SK-N-MC (cell line): ENCODE results near the gene ARPC5L.

ENCODE experiments used
- EZH2 ChIP-seq: fragments of 200-600 bp; sonication (generic); IDR thresholded peaks from one replicate; pipeline ENCODE4 v1.6.1; 2017; ENCODE audit warnings: antibody characterized with exemption
- POLR2AphosphoS5 ChIP-seq: IDR thresholded peaks from 2 replicates; pipeline ENCODE4 v1.6.1; 2012; ENCODE audit warnings: mild to moderate bottlenecking, low read depth, low read length, borderline replicate concordance

DNA sequence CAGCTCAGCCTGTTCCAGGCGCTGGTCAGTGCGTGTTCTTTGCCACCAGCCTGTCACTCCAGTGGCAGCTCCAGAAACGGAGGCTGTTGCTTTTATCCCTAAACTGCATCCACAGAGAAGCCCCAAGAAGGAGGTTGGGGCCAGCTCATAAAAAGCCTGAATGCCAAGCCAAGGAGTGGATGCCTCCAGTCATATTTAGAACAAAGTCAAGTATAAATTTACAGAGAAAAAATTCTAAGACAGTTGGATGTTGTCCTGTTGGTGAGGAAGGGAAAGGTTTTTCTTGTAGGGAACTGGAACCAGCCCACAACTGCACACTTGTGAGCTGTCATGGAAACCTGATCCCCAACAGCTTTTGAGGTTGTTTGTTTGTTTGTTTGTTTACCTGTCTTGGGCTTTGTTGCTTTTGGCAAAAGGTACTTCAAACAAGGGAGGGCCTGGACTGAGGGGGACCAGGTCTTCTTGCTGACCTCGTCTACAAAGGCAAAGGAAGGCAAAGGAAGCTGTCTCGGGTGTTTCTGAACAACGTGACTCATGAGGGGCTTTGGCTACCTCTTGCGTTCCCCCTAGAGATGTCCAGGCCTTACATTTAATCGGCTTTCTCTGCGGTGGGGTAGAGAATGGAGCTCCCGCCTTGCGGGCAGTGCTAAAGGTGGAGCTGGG lies 48.3 kb upstream of the ARPC5L start:
- TF ChIP-seq POLR2AphosphoS5 (no peak), EZH2 (no peak)
